ENCODE measurements around the gene NEUROG1. TPM values are rescaled to one million over a fixed set of nuclear protein-coding genes. Genes with fewer than 3 reads are reported as not detected.

Gene NEUROG1
- total and polyA plus RNA-seq, 4 donors: not detected

- Histone ChIP-seq H3K4me1 (ENCODE audit: control insufficient read depth in 5 of 5, insufficient read depth in 5 of 5, low read length in 5 of 5) (peaks cover 0 to 16% (median 0%) of the 10 kb centered on the region in 5 donors), H3K9ac (ENCODE audit: insufficient read depth in 1 of 2, low read length in 2 of 2) (no peak overlapping the region), H3K27ac (ENCODE audit: low read depth in 1 of 2, low read length in 1 of 2) (no peak overlapping the region), H3K4me3 (no peak overlapping the region), H3K9me3 (ENCODE audit: control insufficient read depth in 4 of 4, insufficient read depth in 3 of 4, low read length in 3 of 4) (peaks cover 0 to 2% (median 0%) of the 10 kb centered on the region in 4 donors), H3K36me3 (ENCODE audit: control insufficient read depth in 4 of 4, insufficient read depth in 4 of 4, low read length in 4 of 4) (no peaks in the 10 kb centered on the region), H3K27me3 (ENCODE audit: control insufficient read depth in 3 of 3, insufficient read depth in 3 of 3, low read length in 2 of 3) (peaks cover 0 to 75% (median 70%) of the 10 kb centered on the region in 3 donors)
- no peak for TF ChIP-seq CTCF (IDR thresholded peaks at IDR 0.05; ENCODE audit: control extremely low read depth, extremely low read depth)
- ATAC-seq (ENCODE audit: insufficient read depth, low FRiP score): no peak
- WGBS, 2 donors: 56 to 58% methylated on average over 8 of the region's 8 CpGs
- DNase-seq: no peak
These were observed 12.0 kb upstream of the NEUROG1 start for GRCh38 chr5:135547590-135548254.

- 54 to 60% methylated on average over 4 of the region's 4 CpGs for WGBS, 2 donors
- Histone ChIP-seq H3K36me3 (ENCODE audit: control insufficient read depth in 4 of 4, insufficient read depth in 4 of 4, low read length in 4 of 4) (no peaks in the 10 kb centered on the region), H3K27me3 (ENCODE audit: control insufficient read depth in 3 of 3, insufficient read depth in 3 of 3, low read length in 2 of 3) (peaks cover 0 to 83% (median 78%) of the 10 kb centered on the region in 3 donors), H3K4me1 (ENCODE audit: control insufficient read depth in 5 of 5, insufficient read depth in 5 of 5, low read length in 5 of 5) (peaks cover 0 to 16% (median 0%) of the 10 kb centered on the region in 5 donors), H3K9ac (ENCODE audit: insufficient read depth in 1 of 2, low read length in 2 of 2) (no peak overlapping the region), H3K4me3 (no peak overlapping the region), H3K27ac (ENCODE audit: low read depth in 1 of 2, low read length in 1 of 2) (no peak overlapping the region), H3K9me3 (ENCODE audit: control insufficient read depth in 4 of 4, insufficient read depth in 3 of 4, low read length in 3 of 4) (peaks cover 0 to 2% (median 0%) of the 10 kb centered on the region in 4 donors)
- TF ChIP-seq CTCF (IDR thresholded peaks at IDR 0.05; ENCODE audit: control extremely low read depth, extremely low read depth): no peak
- no peak for ATAC-seq (ENCODE audit: insufficient read depth, low FRiP score)
- no peak for DNase-seq
These were observed 11.1 kb upstream of the NEUROG1 start for GRCh38 chr5:135546912-135547311.

- H3K36me3 ChIP-seq (ENCODE audit: control insufficient read depth in 4 of 4, insufficient read depth in 4 of 4, low read length in 4 of 4): no peaks in the 10 kb centered on the region
- H3K9ac ChIP-seq (ENCODE audit: insufficient read depth in 1 of 2, low read length in 2 of 2): no peak overlapping the region
- 53 to 61% methylated on average over 12 of the region's 12 CpGs for WGBS, 2 donors
- no peak for ATAC-seq (ENCODE audit: insufficient read depth, low FRiP score)
- no peak for DNase-seq
- H3K27me3 ChIP-seq (ENCODE audit: control insufficient read depth in 3 of 3, insufficient read depth in 3 of 3, low read length in 2 of 3): peaks cover 0 to 86% (median 84%) of the 10 kb centered on the region in 3 donors
- no peak overlapping the region for H3K4me3 ChIP-seq
- H3K9me3 ChIP-seq (ENCODE audit: control insufficient read depth in 4 of 4, insufficient read depth in 3 of 4, low read length in 3 of 4): peaks cover 0 to 2% (median 0%) of the 10 kb centered on the region in 4 donors
- no peak for TF ChIP-seq CTCF (IDR thresholded peaks at IDR 0.05; ENCODE audit: control extremely low read depth, extremely low read depth)
- peaks cover 0 to 16% (median 0%) of the 10 kb centered on the region in 5 donors for H3K4me1 ChIP-seq (ENCODE audit: control insufficient read depth in 5 of 5, insufficient read depth in 5 of 5, low read length in 5 of 5)
- H3K27ac ChIP-seq (ENCODE audit: low read depth in 1 of 2, low read length in 1 of 2): no peak overlapping the region
These were observed 10.3 kb upstream of the NEUROG1 start for GRCh38 chr5:135546101-135546500.

Data from lung (tissue), 12 donors.